GM19468 (cell line): ENCODE data around the gene GRK5.
"Not testable (repeated sequence)": the region's sequence is repeated elsewhere in the genome, so short reads cannot be mapped to it uniquely, and the experiment has no call there.

Experiments used
- ATAC-seq: cut with Tn5 transposase; IDR thresholded peaks from one replicate; pipeline ENCODE4 v1.9.1; 2021; ENCODE audit warnings: mild to moderate bottlenecking, moderate library complexity, moderate number of reproducible peaks; ENCODE audit not compliant: unreplicated experiment; ENCODE audit errors: extremely low read depth

GRK5 gene

DNA sequence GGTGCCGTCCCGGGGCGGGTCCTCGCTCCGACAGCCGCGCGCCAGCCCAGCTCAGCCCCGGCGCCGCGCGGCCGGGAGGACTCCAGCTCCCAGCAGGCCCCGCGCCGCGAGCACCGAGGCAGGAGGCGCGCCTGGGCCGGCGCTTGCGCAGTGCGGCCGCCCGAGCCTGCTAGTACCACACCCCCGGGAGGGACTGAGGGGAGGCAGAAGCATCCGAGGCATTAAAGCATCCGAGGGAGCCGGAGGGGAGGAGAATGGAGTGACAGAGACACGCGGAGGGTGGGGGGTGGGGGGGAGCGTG lies at the start of gene GRK5:
TSS of gene GRK5 (plus strand) at position 206 of the 301 bp plus-strand sequence. CDS start 347 bp downstream, outside the sequence.
- ATAC-seq, result peak; percentile 79

DNA sequence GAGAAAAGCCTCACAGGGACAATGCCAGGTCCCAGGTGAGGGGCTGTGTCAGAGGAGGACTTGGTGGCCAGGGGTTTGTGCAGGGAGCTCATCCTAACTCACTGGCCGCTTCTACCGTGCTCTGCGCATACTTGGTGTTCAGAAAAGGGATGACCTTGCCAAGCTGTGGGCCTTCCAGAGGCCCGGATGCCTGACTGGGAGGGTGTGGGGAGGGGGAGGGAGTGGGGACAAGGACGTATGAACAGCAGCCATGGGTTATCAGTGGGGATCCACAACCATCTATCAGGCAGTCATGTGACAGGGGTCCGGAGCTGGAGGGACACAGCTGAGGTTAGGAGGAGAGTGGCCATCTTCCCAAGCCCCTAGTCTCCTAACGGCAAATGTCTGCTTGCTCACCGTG lies 48.0 kb upstream of the GRK5 start:
- ATAC-seq, result no peak

DNA sequence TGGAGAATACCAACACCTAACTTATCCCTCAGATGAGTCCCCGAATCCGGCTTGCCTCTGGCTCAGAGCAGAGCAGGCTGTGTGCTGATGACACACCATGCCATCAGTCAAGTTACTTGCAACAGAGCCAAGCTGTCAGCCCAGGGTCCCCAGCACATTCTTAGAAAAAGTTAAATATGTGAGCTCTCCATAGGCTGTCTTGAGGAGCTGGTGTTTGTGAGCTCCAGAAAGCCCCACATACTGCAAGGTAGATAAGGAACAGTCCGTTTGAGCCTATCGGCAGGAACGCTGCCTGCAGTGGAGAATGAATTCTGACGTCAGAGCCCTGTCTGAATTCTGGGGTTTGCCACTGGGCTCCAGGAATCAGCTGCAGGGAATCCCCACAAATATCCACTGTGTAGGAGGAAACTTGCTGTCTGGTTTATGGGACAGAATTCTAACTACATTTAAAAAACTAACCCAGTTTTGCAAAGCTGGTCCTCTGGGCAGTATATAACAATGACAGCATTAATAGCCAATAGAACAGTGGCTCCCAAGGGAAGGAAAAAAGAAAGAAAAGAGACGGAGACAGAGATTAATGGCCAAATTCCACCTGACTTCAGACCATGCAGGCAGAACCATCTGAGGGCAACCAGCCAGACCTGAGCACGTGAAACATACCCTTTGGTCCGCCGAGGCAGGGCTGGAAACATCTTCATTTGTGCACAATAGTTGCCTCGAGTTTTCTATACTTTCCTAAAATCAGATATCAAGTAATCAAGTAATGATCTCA lies 45.5 kb upstream of the GRK5 start:
- ATAC-seq, result no peak

DNA sequence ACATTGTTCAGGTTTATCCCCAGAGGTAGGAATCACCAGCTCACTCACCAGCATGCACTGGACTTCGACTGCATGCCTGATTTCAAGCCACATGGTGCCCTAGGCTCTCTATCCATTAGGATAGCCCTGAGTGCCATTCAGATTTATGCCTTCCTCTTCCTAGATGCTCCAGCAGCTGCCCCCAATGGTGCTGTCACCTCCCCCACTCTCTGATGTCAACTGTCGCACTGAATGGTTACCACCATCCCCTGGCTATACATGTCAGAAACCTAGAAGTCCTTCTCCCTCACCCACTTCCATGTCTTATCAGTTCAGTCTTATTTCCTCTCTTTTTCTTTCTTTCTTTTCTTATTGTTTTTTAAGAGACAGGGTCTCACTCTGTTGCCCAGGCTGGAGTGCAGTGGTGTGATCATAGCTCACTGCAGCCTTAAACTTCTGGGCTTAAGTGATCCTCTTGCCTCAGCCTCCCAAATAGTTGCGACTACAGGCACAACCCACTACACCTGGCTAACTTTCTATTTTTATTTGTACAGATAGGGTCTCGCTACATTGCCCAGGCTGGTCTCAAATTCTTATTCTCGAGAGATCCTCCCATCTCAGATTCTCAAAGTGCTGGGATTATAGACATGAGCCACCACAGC lies 44.8 kb upstream of the GRK5 start:
- no peak for ATAC-seq

DNA sequence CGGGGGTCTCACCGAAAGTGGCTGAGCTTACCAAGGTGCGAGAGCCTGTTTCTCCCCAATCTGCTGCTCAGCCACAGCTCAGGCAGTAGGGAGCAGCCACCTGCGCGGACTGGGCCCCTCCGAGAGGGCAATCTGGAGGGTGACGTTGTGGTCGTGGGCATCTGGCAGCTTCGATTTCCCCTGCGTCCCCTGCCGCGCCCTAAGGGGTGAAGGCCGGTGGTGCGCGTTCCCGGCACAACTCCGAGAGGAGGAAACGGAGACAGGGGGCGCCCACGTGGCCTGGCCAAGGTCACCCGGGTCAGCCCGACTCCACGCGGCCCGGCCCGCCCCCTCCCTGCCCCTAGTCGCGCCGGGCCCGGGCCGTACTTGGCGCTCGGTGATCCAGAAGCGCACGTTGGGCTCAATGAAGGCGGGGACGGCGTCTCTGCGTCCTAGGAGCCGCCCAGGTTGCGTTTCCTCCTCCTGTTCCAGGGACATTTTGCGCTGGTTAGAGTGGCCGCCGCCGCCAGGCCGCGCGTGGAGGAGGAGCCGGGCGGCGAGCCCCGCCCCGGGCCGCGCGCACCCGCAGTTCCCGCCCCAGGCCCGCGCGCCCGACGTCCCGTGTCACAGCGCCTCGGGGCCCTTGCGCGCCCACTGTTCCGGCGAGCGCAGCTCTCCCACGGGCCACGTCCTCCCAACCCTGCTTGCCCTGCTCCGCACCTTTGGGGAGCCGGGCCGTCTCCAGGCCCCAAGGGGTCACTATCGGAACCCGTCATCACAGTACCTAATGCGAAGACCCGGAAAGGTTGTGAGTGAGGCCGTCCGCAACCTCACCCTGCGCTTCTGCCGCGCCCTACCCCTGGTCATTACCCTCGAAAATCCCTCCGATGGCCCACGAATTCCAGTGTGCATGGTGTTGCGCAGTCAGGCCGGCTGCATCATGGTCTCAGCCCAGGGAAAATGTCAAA lies 41.9 kb upstream of the GRK5 start, which contains the start of gene SFXN4:
TSS of gene SFXN4 (minus strand) at position 544 of the 947 bp plus-strand sequence. CDS start at position 477, 67 bp downstream.
- peak; percentile 73 for ATAC-seq

DNA sequence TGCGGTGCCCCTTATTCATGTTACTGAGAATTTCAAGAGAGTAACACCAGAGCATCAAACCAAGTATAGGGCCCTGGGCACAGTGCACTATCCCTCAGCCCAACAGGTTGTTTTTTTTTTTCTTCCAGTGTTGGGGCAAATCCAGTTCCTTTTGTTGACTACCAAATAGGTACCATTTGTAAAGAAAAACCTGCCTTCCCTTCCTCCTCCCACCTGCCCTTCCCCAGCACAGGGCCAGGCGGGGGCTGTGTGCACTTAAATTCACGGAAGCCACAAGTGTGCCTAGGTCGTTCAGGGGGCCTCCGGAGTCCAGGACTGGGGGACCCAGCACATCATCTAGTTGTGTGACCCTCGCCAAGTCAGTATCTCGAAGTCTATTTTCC lies 41.3 kb upstream of the GRK5 start:
- no peak for ATAC-seq

DNA sequence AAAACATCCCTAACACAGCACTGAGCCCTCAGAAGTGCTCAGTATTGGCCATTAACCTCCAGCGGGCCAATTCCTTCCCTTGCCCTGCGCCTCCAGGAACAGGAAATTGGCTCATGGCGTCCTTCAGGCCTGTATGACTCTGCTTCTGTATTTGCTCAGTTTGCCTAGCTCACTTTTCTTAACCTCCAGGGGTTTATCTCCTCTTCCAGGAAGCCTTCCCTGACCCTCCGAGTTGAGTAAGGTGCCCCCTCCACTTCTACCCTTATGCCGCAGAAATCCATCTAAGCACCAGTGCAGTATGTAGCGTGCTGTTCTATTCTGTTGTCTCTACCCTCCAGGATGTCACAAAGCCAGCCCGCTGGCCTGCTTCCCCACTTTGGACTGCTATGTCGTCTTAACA lies 40.8 kb upstream of the GRK5 start:
- ATAC-seq, result no peak

DNA sequence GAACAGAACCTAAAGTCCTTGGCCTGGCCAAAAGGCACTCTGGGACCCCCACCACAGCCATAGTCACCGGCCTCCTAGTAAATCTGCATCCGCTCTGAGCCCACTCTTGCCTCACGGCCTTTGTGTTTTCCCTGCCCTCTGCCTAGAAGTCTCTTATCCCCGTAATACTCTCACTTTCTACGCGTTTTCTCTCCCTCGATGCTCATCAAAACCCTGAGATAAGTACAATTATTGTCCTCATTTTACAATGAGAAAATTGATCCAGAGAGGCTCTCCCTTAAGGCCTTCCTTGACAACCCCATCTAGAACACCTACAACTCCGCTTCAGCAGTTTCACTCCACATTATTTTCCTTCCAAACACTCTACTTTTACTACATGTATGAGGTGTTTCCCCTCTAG lies 40.3 kb upstream of the GRK5 start:
- no peak for ATAC-seq

DNA sequence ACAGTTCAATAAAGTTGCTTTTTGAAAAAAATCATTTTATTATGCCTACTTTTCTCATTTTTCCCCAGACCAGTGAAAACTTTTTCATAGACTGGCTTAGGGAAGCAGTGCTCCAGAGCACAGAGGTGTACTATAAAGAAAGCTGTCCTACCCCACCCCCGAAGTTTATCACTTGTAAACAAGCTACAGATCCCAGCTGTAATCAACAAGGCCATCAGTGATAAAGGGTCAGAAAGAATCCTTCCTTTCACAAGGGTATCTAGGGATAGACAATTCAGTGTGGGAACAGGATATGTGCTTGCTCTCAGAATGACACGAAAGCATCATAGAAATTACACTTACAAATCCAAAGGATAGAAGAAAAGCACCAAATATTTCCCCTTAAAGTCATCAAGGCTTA lies 33.3 kb upstream of the GRK5 start:
- no peak for ATAC-seq

DNA sequence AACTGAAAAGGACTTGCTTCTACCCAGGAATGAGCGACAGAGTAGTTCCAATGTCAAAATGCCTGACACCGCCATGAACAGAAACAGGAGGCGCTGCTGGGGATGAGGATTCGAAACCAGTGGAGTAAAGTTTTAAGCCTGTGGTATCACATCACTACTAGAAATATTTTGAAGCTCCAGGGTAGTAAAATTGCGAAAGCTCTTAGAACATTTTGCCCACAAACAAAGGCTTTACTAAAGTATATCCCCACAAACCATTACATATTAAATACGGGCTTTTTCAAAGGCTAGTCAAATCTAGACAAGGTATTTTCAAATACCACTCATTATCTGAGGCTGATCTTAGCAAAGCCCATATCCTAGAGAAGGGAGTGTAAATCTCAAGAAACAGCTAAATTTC lies 31.2 kb upstream of the GRK5 start:
- ATAC-seq, result no peak

DNA sequence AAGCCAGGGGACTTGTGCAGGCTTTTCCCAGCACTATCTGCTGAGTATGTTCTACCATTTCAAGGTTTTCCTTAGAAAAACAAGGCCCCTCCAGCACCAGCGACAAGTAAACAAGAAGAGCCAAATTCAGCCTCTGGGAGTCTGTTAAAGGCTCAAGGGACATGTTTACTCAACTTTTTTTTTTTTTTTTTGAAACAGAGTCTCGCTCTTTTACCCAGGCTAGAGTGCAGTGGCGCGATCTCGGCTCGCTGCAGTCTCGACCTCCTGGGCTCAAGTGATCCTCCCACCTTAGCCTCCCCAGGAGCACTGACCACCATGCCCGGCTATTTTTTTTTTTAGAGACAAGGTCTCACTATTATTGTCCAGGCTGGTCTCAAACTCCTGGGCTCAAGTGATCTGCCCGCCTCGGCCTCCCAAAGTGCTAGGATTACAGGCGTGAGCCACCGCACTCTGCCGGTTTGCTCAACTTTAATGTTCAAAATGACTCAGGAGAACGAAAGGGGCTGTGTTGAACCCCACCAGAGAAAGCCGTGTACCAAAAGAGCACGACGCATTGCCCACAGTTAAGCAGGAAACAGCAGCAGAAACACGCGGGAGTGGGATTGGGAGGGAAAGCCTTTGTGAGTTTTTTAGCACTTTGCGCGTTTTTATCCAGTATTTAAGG lies 29.5 kb upstream of the GRK5 start:
- ATAC-seq, result no peak

DNA sequence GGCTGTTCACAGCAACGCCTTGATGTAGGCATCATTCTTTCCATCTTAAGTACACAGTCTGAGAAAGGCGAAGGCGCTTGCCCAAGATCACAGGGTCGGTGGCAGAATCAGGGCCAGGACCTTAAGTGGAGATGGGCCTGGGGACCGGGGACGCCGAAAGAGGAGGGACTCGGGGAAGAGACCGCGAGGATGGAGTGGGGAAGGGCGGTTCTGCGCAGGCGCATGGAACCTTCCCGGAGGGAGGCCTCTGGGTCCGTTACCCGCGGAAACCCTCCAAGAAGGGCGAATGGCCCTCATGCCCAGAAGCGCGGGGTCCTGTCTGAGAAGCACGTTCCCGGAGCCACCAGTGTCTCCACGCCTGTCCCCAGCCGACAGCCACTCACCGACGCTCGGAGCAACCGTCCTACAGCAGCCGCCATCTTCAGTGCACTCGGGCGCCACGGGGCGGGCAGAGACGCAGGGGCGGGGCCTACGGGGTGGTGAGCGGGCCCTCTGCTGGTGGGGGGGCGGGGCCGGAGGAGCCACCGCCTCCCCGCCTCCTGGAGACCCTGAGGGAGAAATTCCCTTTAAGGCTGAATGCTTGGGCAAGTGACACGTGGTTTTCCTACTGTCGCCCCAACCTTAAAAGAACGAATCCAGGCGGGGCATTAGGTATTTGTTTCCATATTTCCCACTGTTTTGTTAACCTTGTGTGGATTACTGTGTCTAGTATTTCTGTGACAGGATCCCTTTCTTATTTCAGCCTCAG lies 28.8 kb upstream of the GRK5 start, which contains the start of gene PRDX3:
TSS of gene PRDX3 (minus strand) at position 441 of the 748 bp plus-strand sequence. CDS start at position 419, 22 bp downstream.
- peak; percentile 61 for ATAC-seq

DNA sequence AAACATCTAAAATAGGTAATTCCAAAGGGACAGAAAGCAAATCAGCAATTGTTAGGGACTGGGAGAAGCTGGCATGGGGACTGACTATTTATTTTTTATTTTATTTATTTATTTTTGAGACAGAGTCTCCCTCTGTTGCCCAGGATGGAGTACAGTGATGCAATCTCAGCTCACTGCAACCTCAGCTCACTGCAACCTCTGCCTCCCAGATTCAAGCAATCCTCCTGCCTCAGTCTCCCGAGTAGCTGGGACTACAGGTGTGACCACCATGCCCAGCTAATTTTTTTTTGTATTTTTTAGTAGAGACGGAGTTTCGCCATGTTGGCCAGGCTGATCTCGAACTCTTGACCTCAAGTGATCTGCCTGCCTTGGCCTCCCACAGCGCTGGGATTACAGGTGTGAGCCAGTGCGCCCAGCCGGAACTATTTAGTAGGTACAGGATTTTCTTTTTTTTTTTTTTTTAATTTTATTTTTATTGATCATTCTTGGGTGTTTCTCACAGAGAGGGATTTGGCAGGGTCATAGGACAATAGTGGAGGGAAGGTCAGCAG lies 26.4 kb upstream of the GRK5 start:
- ATAC-seq, result not testable (repeated sequence)

DNA sequence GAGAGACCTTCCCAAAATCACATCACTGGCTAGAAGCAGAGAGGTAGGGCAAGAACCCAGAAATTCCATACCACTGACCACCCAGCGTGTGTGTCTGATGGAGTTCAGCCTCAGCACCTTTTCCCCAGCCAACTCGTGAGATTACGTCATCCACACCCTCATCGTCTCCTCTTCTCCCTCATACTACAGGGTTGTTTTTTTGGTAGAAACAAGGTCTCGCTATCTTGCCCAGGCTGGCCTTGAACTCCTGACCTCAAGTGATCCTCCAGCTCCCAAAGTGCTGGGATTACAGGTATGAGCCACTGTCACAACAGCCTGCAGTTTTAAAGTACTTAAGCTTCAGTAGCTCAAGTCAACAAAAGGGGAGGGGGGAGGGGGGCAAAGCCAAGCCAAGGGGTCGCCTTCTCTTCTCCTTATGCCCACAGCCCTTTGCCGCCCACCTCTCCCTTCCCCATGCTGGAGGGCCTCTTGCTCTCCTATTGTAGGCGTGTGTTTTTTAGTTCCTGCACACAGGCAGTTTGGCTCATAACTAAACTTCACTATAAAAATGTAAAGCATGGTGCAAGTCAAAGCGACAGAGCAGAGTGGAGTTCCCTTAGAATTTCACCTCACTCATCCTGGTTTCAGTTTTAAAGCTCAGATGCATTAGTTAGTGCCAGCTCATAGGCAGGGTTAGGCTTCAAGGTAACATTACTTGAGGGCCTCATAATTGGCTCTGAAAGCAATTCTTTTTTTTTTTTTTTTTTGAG lies 23.5 kb upstream of the GRK5 start:
- no peak for ATAC-seq

DNA sequence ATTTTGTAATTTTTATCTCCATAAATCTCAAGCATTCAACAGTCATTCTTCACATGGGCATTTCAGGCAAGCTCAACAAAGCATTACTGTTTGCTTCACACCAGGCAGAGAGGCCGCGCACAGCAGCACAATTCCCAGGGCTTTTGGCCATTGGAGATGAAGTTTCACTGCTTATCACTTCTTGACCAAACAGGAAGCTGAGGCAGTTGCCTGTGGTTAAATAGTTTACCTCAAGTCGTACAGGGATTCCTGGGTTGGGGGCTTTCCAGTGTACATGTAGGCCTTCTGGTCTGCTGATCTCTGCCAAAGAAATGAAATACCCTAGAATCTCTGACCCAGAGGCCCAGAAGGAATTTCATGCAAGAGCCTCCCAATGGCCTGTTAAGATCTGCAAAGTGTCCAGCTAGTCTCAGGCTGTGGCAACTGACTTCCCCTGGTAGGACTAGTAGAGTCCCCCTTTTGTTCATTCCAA lies 17.5 kb upstream of the GRK5 start:
- ATAC-seq, result no peak

DNA sequence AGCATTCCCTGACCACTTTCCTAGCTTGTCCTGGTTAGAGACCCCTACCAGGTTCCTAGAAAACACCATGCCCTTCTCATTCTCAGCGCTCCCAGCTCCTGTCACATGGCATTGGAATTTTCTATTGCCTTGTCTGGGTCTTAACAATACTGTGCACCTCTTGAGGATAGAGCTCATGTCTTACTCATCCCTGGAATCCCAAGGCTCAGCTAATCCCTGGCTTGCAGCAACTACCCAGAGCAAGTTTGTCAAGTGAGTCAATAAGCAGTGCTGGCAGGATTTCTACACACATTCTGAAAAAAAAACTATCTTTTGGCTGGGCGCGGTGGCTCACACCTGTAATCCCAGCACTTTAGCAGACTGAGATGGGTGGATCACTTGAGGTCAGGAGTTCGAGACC lies 17.0 kb upstream of the GRK5 start:
- no peak for ATAC-seq

DNA sequence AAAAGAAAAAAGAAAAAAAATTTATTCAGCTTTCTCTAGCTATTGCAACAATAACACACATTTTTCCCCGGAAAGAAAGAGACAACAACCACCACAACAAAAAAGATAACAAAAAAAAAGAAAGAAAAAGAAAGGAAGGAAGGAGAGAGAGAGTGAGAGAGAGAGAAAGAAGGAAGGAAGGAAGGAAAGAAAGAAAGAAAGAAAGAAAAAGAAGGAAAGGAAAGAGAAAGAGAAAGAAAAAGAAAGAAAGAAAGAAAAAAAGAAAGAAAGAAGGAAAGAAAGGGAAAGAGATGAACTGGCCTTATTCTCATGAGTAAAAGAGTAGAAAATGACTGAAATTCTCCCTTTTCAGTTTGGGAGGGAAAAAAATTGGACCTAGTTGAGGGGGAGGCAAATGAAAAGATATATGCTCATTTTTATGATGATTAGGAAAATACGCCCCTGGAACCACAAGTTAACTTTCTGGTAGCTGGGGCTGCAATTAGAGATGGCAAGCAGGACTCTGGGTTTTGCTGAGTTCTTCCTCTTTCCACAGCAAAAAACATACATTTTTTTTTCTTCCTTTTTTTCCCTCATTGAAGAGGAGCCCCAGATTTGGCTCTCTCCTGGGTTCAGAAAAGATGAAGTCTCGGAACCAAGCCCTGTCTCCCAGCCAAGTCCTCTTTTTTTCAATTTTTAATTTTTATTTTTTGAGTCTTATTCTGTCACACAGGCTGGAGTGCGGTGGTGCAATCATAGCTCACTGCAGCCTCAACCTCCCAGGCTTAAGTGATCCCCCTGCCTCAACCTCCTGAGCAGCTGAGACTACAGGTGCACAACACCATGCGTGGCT lies 16.2 kb upstream of the GRK5 start:
- ATAC-seq, result no peak

DNA sequence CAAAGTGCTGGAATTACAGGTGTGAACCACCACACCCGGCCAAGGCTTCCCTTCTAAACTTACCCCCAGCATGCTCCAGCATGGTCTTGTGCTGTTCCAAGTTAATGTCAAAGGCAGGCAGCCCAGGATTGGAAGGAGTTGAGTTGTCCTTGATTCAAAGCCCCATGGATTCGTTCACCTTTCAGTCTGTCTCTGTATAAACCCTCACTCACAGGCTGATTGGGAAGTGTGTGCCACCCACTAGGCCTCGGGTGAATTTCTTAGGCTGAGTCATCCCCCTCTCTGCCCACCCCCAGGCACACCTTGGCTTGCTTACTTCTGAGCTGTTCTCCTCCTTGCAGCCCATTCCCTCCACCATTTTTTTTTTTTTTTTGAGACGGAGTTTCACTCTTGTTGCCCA lies 15.5 kb upstream of the GRK5 start:
- ATAC-seq, result no peak
